PC-9 (cell line): ENCODE data around the gene THBS1.

ENCODE experiments used
- EZH2 ChIP-seq: fragments of 200-600 bp; sonication (generic); IDR thresholded peaks from 2 replicates; pipeline ENCODE4 v1.8.0; 2017; ENCODE audit warnings: antibody characterized with exemption, low read depth
- TF ChIP-seq, protein P1 (sequence below): fragments of 200-600 bp; sonication (generic); conservative IDR thresholded peaks from 2 replicates; pipeline ENCODE4 v1.6.1; 2017; ENCODE audit warnings: mixed run types, antibody characterized with exemption, mild to moderate bottlenecking, moderate library complexity

DNA sequence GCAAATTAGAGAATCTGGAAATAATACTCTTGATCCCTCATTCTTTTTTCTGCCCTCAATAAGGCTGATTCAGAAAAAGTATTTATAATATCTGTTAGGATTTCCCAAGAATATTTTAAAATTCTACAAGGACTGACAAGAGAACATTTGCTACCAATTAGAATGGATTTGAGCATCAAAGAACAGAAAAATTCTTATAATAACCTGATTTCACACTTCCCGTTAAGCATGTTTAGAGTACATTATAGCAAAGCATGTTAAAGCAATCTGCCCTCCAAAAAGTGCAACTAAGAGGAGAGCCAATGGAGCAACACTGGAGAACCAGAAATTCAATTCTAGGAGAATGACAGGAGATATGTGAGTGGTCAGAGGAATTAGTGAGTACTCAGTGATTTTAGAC, 57.2 kb downstream of the THBS1 start:
- TF ChIP-seq, protein P1, sequence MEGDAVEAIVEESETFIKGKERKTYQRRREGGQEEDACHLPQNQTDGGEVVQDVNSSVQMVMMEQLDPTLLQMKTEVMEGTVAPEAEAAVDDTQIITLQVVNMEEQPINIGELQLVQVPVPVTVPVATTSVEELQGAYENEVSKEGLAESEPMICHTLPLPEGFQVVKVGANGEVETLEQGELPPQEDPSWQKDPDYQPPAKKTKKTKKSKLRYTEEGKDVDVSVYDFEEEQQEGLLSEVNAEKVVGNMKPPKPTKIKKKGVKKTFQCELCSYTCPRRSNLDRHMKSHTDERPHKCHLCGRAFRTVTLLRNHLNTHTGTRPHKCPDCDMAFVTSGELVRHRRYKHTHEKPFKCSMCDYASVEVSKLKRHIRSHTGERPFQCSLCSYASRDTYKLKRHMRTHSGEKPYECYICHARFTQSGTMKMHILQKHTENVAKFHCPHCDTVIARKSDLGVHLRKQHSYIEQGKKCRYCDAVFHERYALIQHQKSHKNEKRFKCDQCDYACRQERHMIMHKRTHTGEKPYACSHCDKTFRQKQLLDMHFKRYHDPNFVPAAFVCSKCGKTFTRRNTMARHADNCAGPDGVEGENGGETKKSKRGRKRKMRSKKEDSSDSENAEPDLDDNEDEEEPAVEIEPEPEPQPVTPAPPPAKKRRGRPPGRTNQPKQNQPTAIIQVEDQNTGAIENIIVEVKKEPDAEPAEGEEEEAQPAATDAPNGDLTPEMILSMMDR, result no peak
- no peak for TF ChIP-seq EZH2
